ENCODE data around the gene PTBP3. TPM values are rescaled to one million over a fixed set of nuclear protein-coding genes. Genes with fewer than 3 reads are reported as not detected.

Gene PTBP3
- total RNA-seq, 1 donor from 2014 or later = 42.5 TPM

DNA sequence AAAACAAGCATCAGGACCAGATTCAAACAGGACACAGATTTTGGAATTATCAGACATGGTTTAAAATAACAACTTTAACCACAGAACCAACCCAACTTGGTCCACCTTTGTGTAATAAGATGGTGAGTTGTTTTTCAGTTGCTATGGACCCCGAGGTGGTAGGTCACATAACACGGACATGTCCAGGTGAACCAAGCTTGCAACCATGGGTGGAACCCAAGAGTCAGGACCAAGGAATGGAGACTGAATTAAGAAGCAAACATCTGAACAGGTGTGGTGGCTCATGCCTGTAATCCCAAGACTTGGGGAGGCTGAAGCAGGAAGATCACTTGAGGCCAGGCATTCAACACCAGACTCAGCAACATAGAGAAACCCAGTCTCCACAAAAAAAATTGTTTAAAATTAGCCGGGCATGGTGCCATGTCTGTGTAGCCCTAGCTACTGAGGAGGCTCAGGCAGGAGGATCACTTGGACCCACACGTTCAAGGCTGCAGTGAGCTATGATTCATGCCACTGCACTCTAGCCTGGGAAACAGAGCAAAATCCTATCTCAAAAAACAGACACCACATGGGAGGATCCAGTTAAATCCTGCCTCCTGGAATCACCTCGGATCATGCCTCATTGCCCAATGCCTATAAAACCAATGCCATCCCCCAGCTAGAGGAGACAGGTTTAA lies 10.6 kb downstream of the PTBP3 start:
- no peak for DNase-seq (ENCODE audit: low read depth, low spot score)
- TF ChIP-seq, protein P1, sequence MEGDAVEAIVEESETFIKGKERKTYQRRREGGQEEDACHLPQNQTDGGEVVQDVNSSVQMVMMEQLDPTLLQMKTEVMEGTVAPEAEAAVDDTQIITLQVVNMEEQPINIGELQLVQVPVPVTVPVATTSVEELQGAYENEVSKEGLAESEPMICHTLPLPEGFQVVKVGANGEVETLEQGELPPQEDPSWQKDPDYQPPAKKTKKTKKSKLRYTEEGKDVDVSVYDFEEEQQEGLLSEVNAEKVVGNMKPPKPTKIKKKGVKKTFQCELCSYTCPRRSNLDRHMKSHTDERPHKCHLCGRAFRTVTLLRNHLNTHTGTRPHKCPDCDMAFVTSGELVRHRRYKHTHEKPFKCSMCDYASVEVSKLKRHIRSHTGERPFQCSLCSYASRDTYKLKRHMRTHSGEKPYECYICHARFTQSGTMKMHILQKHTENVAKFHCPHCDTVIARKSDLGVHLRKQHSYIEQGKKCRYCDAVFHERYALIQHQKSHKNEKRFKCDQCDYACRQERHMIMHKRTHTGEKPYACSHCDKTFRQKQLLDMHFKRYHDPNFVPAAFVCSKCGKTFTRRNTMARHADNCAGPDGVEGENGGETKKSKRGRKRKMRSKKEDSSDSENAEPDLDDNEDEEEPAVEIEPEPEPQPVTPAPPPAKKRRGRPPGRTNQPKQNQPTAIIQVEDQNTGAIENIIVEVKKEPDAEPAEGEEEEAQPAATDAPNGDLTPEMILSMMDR (conservative IDR thresholded peaks at IDR 0.05) = no peak
- H3K27me3 Mint-ChIP-seq (ENCODE audit: low read depth) = no peaks in the 10 kb centered on the region
- H3K36me3 Mint-ChIP-seq (ENCODE audit: low read depth) = peaks cover 18% of the 10 kb centered on the region
- no peak overlapping the region for H3K4me3 Mint-ChIP-seq
- H3K27ac Mint-ChIP-seq (ENCODE audit: unreplicated experiment) = no peak overlapping the region
- H3K9me3 Mint-ChIP-seq = peaks cover 7% of the 10 kb centered on the region
- peaks cover 27% of the 10 kb centered on the region for H3K4me1 Mint-ChIP-seq

- Mint-ChIP-seq H3K27me3 (ENCODE audit: low read depth) (no peaks in the 10 kb centered on the region), H3K36me3 (ENCODE audit: low read depth) (peaks cover 4% of the 10 kb centered on the region), H3K4me1 (peaks cover 9% of the 10 kb centered on the region), H3K4me3 (no peak overlapping the region), H3K9me3 (peaks cover 6% of the 10 kb centered on the region), H3K27ac (ENCODE audit: unreplicated experiment) (no peak overlapping the region)
- TF ChIP-seq, protein P1 (conservative IDR thresholded peaks at IDR 0.05) = no peak
- no peak for DNase-seq (ENCODE audit: low read depth, low spot score)
Observed at GRCh38 chr9:112316258-112316943, 17.0 kb downstream of the PTBP3 start.

DNA sequence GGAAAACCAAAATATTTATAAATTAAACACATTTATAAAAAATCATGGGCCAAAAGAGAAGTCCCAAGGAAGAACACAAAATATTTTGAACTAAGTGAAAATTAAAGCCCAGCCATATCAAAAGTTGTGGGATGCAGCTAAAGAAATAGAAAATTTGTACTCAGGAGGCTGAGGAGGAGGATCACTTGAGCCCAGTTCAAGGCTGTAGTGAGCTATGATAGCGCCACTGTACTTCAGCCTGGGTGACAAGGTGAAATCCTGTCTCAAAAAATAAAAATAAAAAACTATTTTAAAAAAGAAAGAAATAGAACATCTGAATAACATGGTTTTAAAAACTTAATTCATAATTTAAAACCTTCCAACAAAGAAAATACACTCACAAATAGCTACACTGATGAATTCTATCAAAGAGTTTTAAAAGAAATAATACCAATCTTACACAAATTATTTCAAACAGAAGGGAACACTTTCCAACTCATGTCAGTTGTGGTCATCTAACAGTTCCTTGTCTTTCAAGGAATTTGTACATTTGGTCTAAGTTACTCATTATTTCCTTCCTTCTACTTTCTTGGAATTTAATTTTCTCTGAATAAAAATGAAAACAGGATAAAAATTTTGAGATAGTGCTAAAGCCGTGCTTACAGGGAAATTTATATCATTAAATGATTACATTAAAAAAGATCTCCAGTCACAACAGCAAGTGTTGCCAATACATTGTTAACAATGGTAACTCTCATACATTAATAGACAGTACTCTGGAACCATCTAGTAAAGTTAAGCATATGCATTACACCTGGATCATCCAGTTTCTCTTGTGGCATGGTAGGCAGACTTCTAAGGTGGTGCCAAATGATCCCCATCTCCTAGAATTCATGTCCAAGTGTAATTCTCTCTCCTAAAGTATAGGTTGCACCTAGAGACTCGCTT lies 17.8 kb downstream of the PTBP3 start:
- no peak overlapping the region for H3K4me3 Mint-ChIP-seq
- TF ChIP-seq, protein P1 (conservative IDR thresholded peaks at IDR 0.05) = no peak
- H3K36me3 Mint-ChIP-seq (ENCODE audit: low read depth) = peaks cover 2% of the 10 kb centered on the region
- H3K27me3 Mint-ChIP-seq (ENCODE audit: low read depth) = no peaks in the 10 kb centered on the region
- no peak for DNase-seq (ENCODE audit: low read depth, low spot score)
- H3K4me1 Mint-ChIP-seq = peaks cover 15% of the 10 kb centered on the region
- H3K9me3 Mint-ChIP-seq = peaks cover 6% of the 10 kb centered on the region
- no peak overlapping the region for H3K27ac Mint-ChIP-seq (ENCODE audit: unreplicated experiment)

- Mint-ChIP-seq H3K27me3 (ENCODE audit: low read depth) (no peaks in the 10 kb centered on the region), H3K27ac (ENCODE audit: unreplicated experiment) (no peak overlapping the region), H3K36me3 (ENCODE audit: low read depth) (no peaks in the 10 kb centered on the region), H3K4me1 (peaks cover 33% of the 10 kb centered on the region), H3K9me3 (peaks cover 3% of the 10 kb centered on the region), H3K4me3 (no peak overlapping the region)
- DNase-seq (ENCODE audit: low read depth, low spot score) = no peak
- TF ChIP-seq, protein P1 (conservative IDR thresholded peaks at IDR 0.05) = no peak
Observed at GRCh38 chr9:112312139-112312538, 21.3 kb downstream of the PTBP3 start.

DNA sequence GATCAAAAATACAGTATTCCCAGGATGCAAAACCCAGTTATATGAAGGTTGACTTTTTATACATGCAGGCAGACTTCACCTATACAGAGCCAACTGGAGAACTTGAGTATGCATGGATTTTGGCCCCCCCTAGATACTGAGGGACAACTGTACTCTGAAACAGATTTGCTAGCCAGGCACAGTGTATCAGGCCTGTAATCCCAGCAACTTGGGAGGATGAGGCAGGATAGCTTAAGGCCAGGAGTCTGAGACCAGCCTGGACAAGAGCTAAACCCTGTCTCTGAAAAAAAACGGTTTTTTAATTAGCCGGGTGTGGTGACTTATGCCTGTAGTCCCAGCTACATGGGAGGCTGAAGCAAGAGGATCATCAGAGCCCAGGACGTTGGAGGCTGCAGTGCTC lies 21.9 kb downstream of the PTBP3 start:
- no peak for DNase-seq (ENCODE audit: low read depth, low spot score)
- TF ChIP-seq, protein P1 (conservative IDR thresholded peaks at IDR 0.05) = no peak
- Mint-ChIP-seq H3K27me3 (ENCODE audit: low read depth) (no peaks in the 10 kb centered on the region), H3K36me3 (ENCODE audit: low read depth) (no peaks in the 10 kb centered on the region), H3K9me3 (peaks cover 3% of the 10 kb centered on the region), H3K27ac (ENCODE audit: unreplicated experiment) (no peak overlapping the region), H3K4me3 (no peak overlapping the region), H3K4me1 (peaks cover 33% of the 10 kb centered on the region)

Data from neural crest cell (in vitro differentiated cells).